Tibial nerve (tissue), 4 donors: ENCODE measurements around the gene MALRD1.

ENCODE experiments used
- EP300 ChIP-seq, 2 donors: sonication (generic); formaldehyde crosslinking; IDR thresholded peaks; one replicate each; pipeline ENCODE4 v1.6.1; 2017; ENCODE audit warnings: antibody characterized with exemption in 2 of 2, mild to moderate bottlenecking in 1 of 2
- POLR2A ChIP-seq, 2 donors: fragments of 450-650 bp; IDR thresholded peaks; one replicate each; pipeline ENCODE4 v1.6.1; 2017; ENCODE audit warnings: antibody characterized with exemption in 2 of 2, mild to moderate bottlenecking in 2 of 2, moderate library complexity in 2 of 2
- TF ChIP-seq, protein P1 (sequence below), 5 experiments: fragments of 200-600 bp in 3 of 5; fragments of 450-650 bp in 2 of 5; sonication (generic) in 3 of 5; IDR thresholded peaks; one replicate each; pipeline ENCODE4 v1.5.1; 2016 to 2019; ENCODE audit warnings: antibody characterized with exemption in 5 of 5, mild to moderate bottlenecking in 3 of 5, moderate library complexity in 2 of 5

DNA sequence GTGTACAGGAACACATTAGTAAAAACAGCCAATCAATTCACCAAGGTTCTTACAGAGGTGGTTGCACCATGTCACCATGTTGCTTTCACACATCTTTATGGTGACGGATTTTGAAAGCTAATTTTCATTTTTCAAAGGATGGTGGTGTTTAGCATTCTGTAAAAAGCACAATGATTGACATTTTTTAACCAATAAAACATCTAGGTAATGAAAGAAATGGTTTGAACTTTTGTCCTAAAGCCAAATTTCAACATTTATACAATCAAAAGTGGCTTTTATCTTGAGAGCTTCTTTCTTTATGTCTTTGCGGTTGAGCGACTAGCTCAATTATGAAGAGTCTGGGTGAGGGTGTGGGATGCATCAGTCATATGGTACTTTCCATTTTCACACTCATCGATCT lies 94.4 kb downstream of the MALRD1 start:
- TF ChIP-seq POLR2A (IDR thresholded peaks at IDR 0.05) (no peak), EP300 (IDR thresholded peaks at IDR 0.05) (no peak)
- TF ChIP-seq, protein P1, sequence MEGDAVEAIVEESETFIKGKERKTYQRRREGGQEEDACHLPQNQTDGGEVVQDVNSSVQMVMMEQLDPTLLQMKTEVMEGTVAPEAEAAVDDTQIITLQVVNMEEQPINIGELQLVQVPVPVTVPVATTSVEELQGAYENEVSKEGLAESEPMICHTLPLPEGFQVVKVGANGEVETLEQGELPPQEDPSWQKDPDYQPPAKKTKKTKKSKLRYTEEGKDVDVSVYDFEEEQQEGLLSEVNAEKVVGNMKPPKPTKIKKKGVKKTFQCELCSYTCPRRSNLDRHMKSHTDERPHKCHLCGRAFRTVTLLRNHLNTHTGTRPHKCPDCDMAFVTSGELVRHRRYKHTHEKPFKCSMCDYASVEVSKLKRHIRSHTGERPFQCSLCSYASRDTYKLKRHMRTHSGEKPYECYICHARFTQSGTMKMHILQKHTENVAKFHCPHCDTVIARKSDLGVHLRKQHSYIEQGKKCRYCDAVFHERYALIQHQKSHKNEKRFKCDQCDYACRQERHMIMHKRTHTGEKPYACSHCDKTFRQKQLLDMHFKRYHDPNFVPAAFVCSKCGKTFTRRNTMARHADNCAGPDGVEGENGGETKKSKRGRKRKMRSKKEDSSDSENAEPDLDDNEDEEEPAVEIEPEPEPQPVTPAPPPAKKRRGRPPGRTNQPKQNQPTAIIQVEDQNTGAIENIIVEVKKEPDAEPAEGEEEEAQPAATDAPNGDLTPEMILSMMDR (IDR thresholded peaks at IDR 0.05): no peak
